Posterior vena cava (tissue), 2 donors: ENCODE results near the gene VWA3B. TPM values are rescaled to one million over a fixed set of nuclear protein-coding genes. Genes with fewer than 3 reads are reported as not detected.

Experiments
- DNase-seq: peaks from one replicate; pipeline ENCODE4 v3.0.0-alpha.2; 2020; ENCODE audit warnings: low spot score
- intact Hi-C, 2 donors: fragments of 100-400 bp; cut with DNase I; formaldehyde crosslinking; loops; one replicate each; pipeline versions ENCODE4 v1.14.1 to v1.14.2; 2022 to 2023
- total RNA-seq, 2 donors: library from RNA; stranded (reverse); fragmentation: NEBNext Ultra II Directional; extraction: Animal tissue kit (Norgen Biotek cat#: 25700); gene quantifications; one replicate each; pipeline ENCODE4 v1.2.1, GENCODE V29; 2021
- donor health status: DM: yes; HTN: yes; CAD: no.
- donor health status: DM: yes; HTN: yes; CAD: no.

The VWA3B gene
- total RNA-seq, 2 donors from 2014 or later, result 0.29 TPM; not detected in 1

GRCh38 chr2:98346311-98347236, 259.6 kb downstream of the VWA3B start, which contains the start of gene CNGA3:
Gene CNGA3 (plus strand): TSS chr2:98346456. CDS start chr2:98369976, 23,520 bp downstream.
- intact Hi-C loops, result no loop called here

GRCh38 chr2:98347298-98348065, 260.5 kb downstream of the VWA3B start:
- DNase-seq, result no peak
- intact Hi-C loops, result no loop called here

More at GRCh38 chr2:98346311-98347236, 259.6 kb downstream of the VWA3B start, which contains the start of gene CNGA3:
- peak; percentile 78 for DNase-seq

GRCh38 chr2:98348066-98348561, 261.1 kb downstream of the VWA3B start:
- DNase-seq, result no peak
- intact Hi-C loops, result no loop called here

- DNase-seq, result no peak
- intact Hi-C loops, result no loop called here
These were observed 263.4 kb downstream of the VWA3B start for GRCh38 chr2:98350411-98350810.

- DNase-seq, result no peak
- intact Hi-C loops, result no loop called here
These were observed 268.9 kb downstream of the VWA3B start for GRCh38 chr2:98355881-98356280.

- intact Hi-C loops, result no loop called here
- no peak for DNase-seq
These were observed 269.8 kb downstream of the VWA3B start for GRCh38 chr2:98356729-98357128.

GRCh38 chr2:98357849-98358248, 270.9 kb downstream of the VWA3B start:
- intact Hi-C loops, result no loop called here
- no peak for DNase-seq

GRCh38 chr2:98359986-98360385, 273.0 kb downstream of the VWA3B start:
- DNase-seq, result no peak

More at GRCh38 chr2:98359986-98360385, 273.0 kb downstream of the VWA3B start:
- intact Hi-C loops, result loop anchor here in 1 of 2 donors (2.0 kb wide), 1 partner anchor 31 kb away; no protein-coding TSS in a partner anchor

Other genes with a start within 250 kb of the VWA3B start
- 10 to 100 TPM; 37.7 to 37.8 TPM for gene TMEM131, start 91.2 kb upstream of the VWA3B start, total RNA-seq